ENCODE results near the gene ATP9B. TPM values are rescaled to one million over a fixed set of nuclear protein-coding genes. Genes with fewer than 3 reads are reported as not detected.
"Not testable (repeated sequence)": the region's sequence is repeated elsewhere in the genome, so short reads cannot be mapped to it uniquely, and the experiment has no call there.

The ATP9B gene
- total RNA-seq, 1 donor from 2014 or later = 28.5 TPM

- DNase-seq (ENCODE audit: low spot score) = no peak
Measured at GRCh38 chr18:79361766-79362522, 292.8 kb downstream of the ATP9B start.

GRCh38 chr18:79365701-79366100 is 296.5 kb downstream of the ATP9B start:
- no peak for DNase-seq (ENCODE audit: low spot score)

DNA sequence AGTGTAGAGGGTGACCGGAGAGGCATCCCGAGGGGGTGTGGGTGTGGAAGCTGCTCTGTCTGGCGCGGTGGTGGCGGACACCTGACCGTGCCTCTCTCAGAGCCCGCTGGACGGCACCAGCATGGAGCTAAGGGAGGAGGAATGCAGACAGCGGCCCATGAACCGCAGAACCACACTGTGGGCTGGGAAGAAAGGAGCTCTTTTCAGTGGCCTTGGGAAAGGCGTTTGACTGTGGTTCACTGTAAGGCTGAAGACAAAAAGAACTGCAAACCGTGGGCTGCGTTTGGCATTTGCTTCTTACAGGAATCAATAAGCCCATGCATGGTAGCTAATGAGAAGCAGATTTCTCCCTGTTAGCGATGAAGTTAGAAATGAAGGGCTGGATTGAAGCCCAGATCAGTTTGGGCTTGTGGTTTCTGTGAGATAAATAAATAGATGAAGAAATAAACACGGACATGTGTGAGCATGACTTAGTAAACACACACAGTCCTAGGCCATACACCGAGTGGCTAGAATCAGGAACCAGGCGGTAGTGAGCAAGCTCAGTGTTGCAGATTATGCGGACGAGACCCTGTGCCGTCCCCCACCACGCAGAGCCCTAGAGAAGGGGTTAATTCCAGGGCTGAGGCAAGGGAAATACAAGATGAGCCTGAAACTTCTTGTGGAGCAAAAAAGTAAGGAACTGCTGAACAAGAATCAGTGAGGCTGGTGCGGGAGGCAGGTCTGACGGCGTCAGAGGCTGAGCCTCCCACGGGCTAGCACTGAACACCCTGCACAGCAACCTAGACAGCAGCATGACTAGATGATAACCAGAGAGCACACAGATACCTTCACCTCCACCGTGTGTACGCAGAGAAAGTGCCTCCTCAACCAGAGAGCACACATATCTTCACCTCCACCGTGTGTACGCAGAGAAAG is 297.2 kb downstream of the ATP9B start:
- DNase-seq (ENCODE audit: low spot score) = no peak

GRCh38 chr18:79367480-79367879 is 298.3 kb downstream of the ATP9B start:
- no peak for DNase-seq (ENCODE audit: low spot score)

GRCh38 chr18:79367989-79368388 is 298.8 kb downstream of the ATP9B start:
- no peak for DNase-seq (ENCODE audit: low spot score)

DNA sequence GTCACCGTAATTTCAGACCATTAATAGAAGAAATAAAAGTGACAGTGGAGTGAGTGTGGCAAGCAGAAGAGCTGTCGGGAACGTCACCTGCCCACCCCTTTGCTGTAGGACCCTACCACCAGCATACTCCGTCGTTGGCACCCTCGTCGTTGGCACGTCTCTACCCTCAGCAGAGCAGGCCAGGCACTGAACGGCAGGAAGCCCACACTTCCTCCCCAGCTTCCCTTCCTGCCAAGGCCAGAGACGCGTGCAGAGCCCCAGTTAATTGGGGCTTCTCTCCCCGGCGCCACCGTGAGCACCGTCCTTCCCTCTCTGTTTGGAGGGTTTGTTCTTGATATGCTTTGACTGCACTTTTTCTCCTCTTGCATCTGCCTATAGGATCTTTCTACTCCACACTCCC is 299.5 kb downstream of the ATP9B start:
- DNase-seq (ENCODE audit: low spot score) = no peak

GRCh38 chr18:79371561-79372121 is 302.4 kb downstream of the ATP9B start:
- no peak for DNase-seq (ENCODE audit: low spot score)

DNA sequence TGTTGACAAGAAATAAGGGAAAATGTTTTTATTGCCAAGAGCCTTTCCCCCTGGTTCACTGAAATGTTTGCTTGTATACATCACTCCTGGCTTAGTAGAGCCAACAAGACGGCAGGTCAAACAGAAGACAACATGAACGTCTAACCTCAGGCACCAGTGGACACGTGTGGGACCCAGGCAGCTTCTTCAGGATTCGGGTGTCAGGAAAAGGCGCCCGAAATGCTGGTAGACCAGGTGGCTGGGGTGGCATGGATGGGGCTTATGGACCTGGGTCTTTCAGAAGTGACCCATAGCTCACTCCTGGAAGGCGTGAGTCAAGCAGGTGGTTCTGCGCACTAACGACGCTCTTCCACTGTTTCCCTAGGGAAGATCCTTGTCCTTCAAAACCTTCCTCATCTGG is 303.3 kb downstream of the ATP9B start:
- no peak for DNase-seq (ENCODE audit: low spot score)

- DNase-seq (ENCODE audit: low spot score) = no peak
Measured at GRCh38 chr18:79372991-79373390, 303.8 kb downstream of the ATP9B start.

- no peak for DNase-seq (ENCODE audit: low spot score)
Measured at GRCh38 chr18:79373736-79374135, 304.5 kb downstream of the ATP9B start.

DNA sequence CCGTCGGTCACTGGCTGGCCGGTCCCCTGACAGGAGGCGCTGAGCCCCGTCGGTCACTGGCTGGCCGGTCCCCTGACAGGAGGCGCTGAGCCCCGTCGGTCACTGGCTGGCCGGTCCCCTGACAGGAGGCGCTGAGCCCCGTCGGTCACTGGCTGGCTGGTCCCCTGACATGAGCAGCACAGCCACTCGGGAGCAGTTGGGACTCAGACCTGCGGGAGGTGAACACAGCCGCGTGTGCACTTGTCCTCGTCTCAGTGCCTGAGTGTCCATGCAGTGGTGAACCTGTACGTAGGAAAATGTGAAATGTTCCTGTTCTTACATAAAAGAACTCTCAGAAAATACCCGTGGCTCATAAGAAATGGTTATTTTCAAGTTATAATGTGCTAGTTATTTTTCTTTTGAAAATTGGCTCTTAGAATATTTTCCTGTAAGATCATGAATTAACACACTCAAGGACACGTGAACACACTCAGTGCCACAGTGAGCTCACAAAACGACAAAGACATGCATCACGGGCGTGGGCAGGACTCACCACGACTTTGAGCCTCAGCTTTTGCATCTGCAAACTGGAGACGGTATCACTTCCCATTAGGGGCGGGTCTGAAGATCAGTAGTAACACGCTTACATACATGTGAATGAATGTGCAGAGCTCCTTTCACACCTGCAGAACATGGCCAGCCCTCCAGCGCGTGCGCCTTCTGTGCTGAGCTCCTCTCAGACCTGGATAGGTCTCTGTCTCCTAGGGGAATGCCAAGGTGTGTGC is 305.4 kb downstream of the ATP9B start:
- no peak for DNase-seq (ENCODE audit: low spot score)

- DNase-seq (ENCODE audit: low spot score) = no peak
Measured at GRCh38 chr18:79375441-79376154, 306.4 kb downstream of the ATP9B start.

DNA sequence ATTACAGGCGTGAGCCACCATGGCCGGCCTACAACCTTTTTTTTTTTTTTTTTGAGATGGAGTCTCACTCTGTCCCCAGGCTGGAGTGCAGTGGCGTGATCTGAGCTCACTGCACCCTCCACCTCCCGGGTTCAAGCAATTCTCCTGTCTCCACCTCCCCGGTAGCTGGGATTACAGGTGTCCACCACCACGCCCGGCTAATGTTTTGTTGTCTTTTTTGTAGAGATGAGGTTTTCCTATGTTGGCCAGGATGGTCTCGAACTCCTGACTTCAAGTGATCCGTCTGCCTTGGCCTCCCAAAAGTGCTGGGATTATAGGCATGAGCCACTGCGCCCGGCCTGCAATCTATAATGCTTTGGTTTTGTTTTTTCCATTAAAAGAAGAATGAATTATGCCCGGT is 307.5 kb downstream of the ATP9B start:
- DNase-seq (ENCODE audit: low spot score) = not testable (repeated sequence)

- no peak for DNase-seq (ENCODE audit: low spot score)
Measured at GRCh38 chr18:79377187-79377891, 308.1 kb downstream of the ATP9B start.

- DNase-seq (ENCODE audit: low spot score) = peak; percentile 79
Measured at GRCh38 chr18:79378536-79379250, 309.5 kb downstream of the ATP9B start.

DNA sequence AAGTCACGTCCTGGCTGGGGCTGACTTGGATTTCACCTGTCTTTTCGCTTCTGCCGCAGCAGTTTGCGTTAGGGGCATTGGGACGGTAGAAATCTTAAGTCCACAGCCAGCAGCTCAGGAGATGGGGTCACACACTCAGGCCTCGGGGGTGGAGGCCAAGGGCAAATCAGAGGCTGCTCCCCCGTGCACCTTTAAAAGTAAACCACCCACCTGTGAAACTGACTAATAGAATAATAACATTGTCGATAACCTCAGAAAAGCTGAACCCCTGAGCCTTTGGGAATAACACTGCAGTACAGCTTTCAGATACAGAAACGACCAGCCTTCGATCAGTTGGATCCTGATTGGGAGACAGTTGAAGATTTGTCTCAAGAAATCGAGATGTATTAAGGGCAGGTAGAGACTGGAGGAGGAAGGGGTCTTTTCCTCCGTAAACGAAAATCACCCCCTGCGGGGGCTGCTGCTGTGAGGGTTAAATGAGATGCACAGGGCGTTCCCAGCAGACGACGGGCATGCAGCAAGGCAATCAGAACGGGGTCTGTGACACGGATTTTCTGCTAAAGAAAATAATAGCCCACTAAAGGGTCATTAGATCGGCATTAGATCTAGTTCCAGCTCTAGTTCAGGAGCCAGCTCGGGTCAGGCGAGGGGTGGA is 310.2 kb downstream of the ATP9B start:
- DNase-seq (ENCODE audit: low spot score) = no peak

- no peak for DNase-seq (ENCODE audit: low spot score)
Measured at GRCh38 chr18:79379931-79380815, 311.0 kb downstream of the ATP9B start.

All from mucosa of gallbladder (tissue), 1 donor.